Endothelial cell of umbilical vein (primary cell): ENCODE measurements around the gene BTG1. TPM values are rescaled to one million over a fixed set of nuclear protein-coding genes. Genes with fewer than 3 reads are reported as not detected.

Experiments
- BruUV-seq: library from RNA; stranded (reverse); fragments of 400-500 nt; replicated peaks from 2 replicates; lab custom pipeline; 2021; lab: Mats Ljungman, UMichigan
- CTCF ChIA-PET: fragments of 300-600, 350-600 bp; sonication (Branson Sonifier 250); formaldehyde crosslinking; loops from one replicate; lab custom pipeline; 2021; ENCODE audit warnings: antibody characterized with exemption, inconsistent platforms; lab: Charles Lee
- POLR2A ChIA-PET: fragments of 300-600, 350-600 bp; sonication (Branson Sonifier 250); formaldehyde crosslinking; loops from one replicate; lab custom pipeline; 2021; ENCODE audit warnings: antibody characterized with exemption, inconsistent platforms; lab: Charles Lee
- DNase-seq: peaks from one replicate; pipeline ENCODE4 v3.0.0-alpha.2; 2011; ENCODE audit warnings: low read depth, low spot score
- FAIRE-seq: peaks from 2 replicates; lab custom pipeline; 2011; peaks lifted over from hg19 to GRCh38; lab: Jason Lieb, UNC
- H2AFZ ChIP-seq: 2 replicates; pipeline ENCODE4 v1.6.0; 2012; ENCODE audit warnings: low read depth, low read length, control low read depth, inconsistent platforms
- H3K27ac ChIP-seq: 2 replicates; pipeline ENCODE4 v1.5.1; 2011; ENCODE audit warnings: low read depth, mild to moderate bottlenecking, control low read depth, low read length, moderate library complexity; ENCODE audit not compliant: insufficient read depth
- H3K27me3 ChIP-seq, 2 experiments: 2 replicates each; pipeline versions ENCODE4 v1.6.0 to v1.6.1; 2011; ENCODE audit warnings: low read length in 2 of 2, mixed read lengths in 1 of 2; ENCODE audit not compliant: control insufficient read depth in 2 of 2, insufficient read depth in 2 of 2
- H3K36me3 ChIP-seq, 2 experiments: 2 replicates in 1 of 2; 3 replicates in 1 of 2; pipeline ENCODE4 v1.5.1; 2011; ENCODE audit warnings: low read length in 2 of 2, mild to moderate bottlenecking in 1 of 2, moderate library complexity in 1 of 2; ENCODE audit not compliant: control insufficient read depth in 2 of 2, insufficient read depth in 2 of 2; ENCODE audit errors: extremely low read depth in 1 of 2
- H3K4me1 ChIP-seq: 3 replicates; pipeline ENCODE4 v1.5.1; 2011; ENCODE audit warnings: mild to moderate bottlenecking, low read length; ENCODE audit not compliant: control insufficient read depth, insufficient read depth; ENCODE audit errors: extremely low read depth
- H3K4me2 ChIP-seq: 2 replicates; pipeline ENCODE4 v1.6.1; 2011; ENCODE audit warnings: low read length, control low read depth, mixed read lengths; ENCODE audit not compliant: insufficient read depth
- H3K4me3 ChIP-seq, 3 experiments: fragments of 200-600 bp in 1 of 3; sonication (generic), shearing (Covaris generic) in 1 of 3; replicated peaks in 1 of 3; 2 replicates each; pipeline ENCODE4 v1.5.1; 2011 to 2016; ENCODE audit warnings: control low read depth in 3 of 3, low read length in 3 of 3, mild to moderate bottlenecking in 2 of 3, inconsistent platforms in 1 of 3, low read depth in 1 of 3, moderate library complexity in 1 of 3; ENCODE audit not compliant: insufficient read depth in 1 of 3
- H3K79me2 ChIP-seq: 2 replicates; pipeline ENCODE4 v1.6.0; 2012; ENCODE audit warnings: low read length, inconsistent platforms; ENCODE audit not compliant: control insufficient read depth, insufficient read depth
- H3K9ac ChIP-seq: replicated peaks from 2 replicates; pipeline ENCODE3; 2011; ENCODE audit warnings: low read length, control low read depth; ENCODE audit not compliant: insufficient read depth; ENCODE audit errors: extremely low read depth
- H3K9me1 ChIP-seq: replicated peaks from 3 replicates; pipeline ENCODE4 v1.6.0; 2011; ENCODE audit warnings: mild to moderate bottlenecking, low read length; ENCODE audit not compliant: control insufficient read depth, insufficient read depth; ENCODE audit errors: extremely low read depth
- H3K9me3 ChIP-seq: replicated peaks from 2 replicates; pipeline ENCODE4 v1.5.1; 2012; ENCODE audit warnings: low read length, inconsistent platforms; ENCODE audit not compliant: control insufficient read depth, insufficient read depth
- H4K20me1 ChIP-seq: replicated peaks from 2 replicates; pipeline ENCODE3; 2011; ENCODE audit warnings: mild to moderate bottlenecking, low read length; ENCODE audit not compliant: control insufficient read depth, insufficient read depth; ENCODE audit errors: extremely low read depth
- CTCF ChIP-seq, 2 donors: IDR thresholded peaks; 1 replicate in 1 of 2; 2 replicates in 1 of 2; pipeline ENCODE4 v1.5.1; 2011; ENCODE audit warnings: low read length in 2 of 2, mild to moderate bottlenecking in 2 of 2, moderate library complexity in 2 of 2, control low read depth in 1 of 2, inconsistent platforms in 1 of 2, low read depth in 1 of 2; ENCODE audit not compliant: insufficient read depth in 1 of 2; ENCODE audit errors: extremely low read depth in 1 of 2
- EZH2 ChIP-seq: IDR thresholded peaks from 2 replicates; pipeline ENCODE4 v1.6.1; 2012; ENCODE audit warnings: borderline replicate concordance, low read depth, mild to moderate bottlenecking, moderate library complexity, low read length, inconsistent platforms; ENCODE audit not compliant: severe bottlenecking
- FOS ChIP-seq: IDR thresholded peaks from 2 replicates; pipeline ENCODE4 v1.6.1; 2011; ENCODE audit warnings: mild to moderate bottlenecking, low read length, moderate library complexity, borderline replicate concordance; ENCODE audit not compliant: insufficient read depth
- JUN ChIP-seq: IDR thresholded peaks from 2 replicates; pipeline ENCODE4 v1.6.1; 2011; ENCODE audit warnings: borderline replicate concordance, low read depth; ENCODE audit not compliant: insufficient read length, insufficient read depth
- MYC ChIP-seq: IDR thresholded peaks from one replicate; pipeline ENCODE4 v1.6.1; 2011; ENCODE audit warnings: mild to moderate bottlenecking, low read depth, low read length
- POLR2A ChIP-seq: IDR thresholded peaks from 2 replicates; pipeline ENCODE4 v1.6.1; 2012; ENCODE audit warnings: low read depth, mild to moderate bottlenecking, control low read depth, low read length
- POLR2AphosphoS5 ChIP-seq: IDR thresholded peaks from 2 replicates; pipeline ENCODE4 v1.6.1; 2012; ENCODE audit warnings: low read depth, mild to moderate bottlenecking, control low read depth, low read length, moderate library complexity; ENCODE audit not compliant: insufficient read depth
- dilution Hi-C: fragments of 300-500 bp; cut with MboI; formaldehyde crosslinking; loops from one replicate; pipeline ENCODE4 v1.15.0; 2019; ENCODE audit warnings: low sequenced_read_pairs; ENCODE audit not compliant: extremely low pct_ligation_motif_present
- intact Hi-C: fragments of 100-400 bp; cut with micrococcal nuclease; formaldehyde crosslinking; loops from one replicate; pipeline ENCODE4 v1.10.0; 2022
- polyA plus RNA-seq, 4 experiments: library from polyadenylated mRNA; depleted of rRNA in 3 of 4; stranded (reverse) in 3 of 4; unstranded in 1 of 4; fragments of >200 nt; gene quantifications; 2 replicates each; pipeline versions ENCODE4 v1.2.1 to v1.2.3, GENCODE V29; 2011 to 2012; ENCODE audit warnings: missing spikeins in 1 of 4
- total RNA-seq: library from RNA; stranded (reverse); gene quantifications from 2 replicates; pipeline ENCODE4 v1.2.3, GENCODE V29; 2021

BTG1 gene
- total and polyA plus RNA-seq, 2 donors (not counting 3 experiments of a cell fraction or from before 2014, with no cell fraction given): 42.8 to 104 TPM

GRCh38 chr12:92151916-92152315 is 6.3 kb upstream of the BTG1 start:
- no peaks in the 10 kb centered on the region for H3K27me3 ChIP-seq
- CTCF ChIA-PET: interaction anchor here (1.2 to 1.3 kb wide), 2 partner anchors 13 to 418 kb away, joined by 3 read pairs; no protein-coding TSS in a partner anchor
- no peaks in the 10 kb centered on the region for H3K9me3 ChIP-seq
- no peaks in the 10 kb centered on the region for H3K79me2 ChIP-seq
- H3K4me2 ChIP-seq: no peak overlapping the region
- FAIRE-seq: no peak
- dilution Hi-C loops (no loop called here), intact Hi-C loops (no loop called here)
- H3K4me1 ChIP-seq: no peaks in the 10 kb centered on the region
- no TSS peak for BruUV-seq
- H3K36me3 ChIP-seq: no peaks in the 10 kb centered on the region
- H4K20me1 ChIP-seq: no peaks in the 10 kb centered on the region
- DNase-seq: peak; percentile 52
- POLR2A ChIA-PET: no interaction called here
- no peak overlapping the region for H3K27ac ChIP-seq
- no peak overlapping the region for H2AFZ ChIP-seq
- H3K4me3 ChIP-seq: no peak overlapping the region
- no peak overlapping the region for H3K9ac ChIP-seq
- H3K9me1 ChIP-seq: no peaks in the 10 kb centered on the region
- TF ChIP-seq POLR2AphosphoS5 (no peak), FOS (no peak), CTCF (IDR thresholded peaks at IDR 0.05; ENCODE audit: extremely low read depth in 1 of 2, insufficient read depth in 1 of 2, low read depth in 1 of 2, low read length in 2 of 2) (no peak), EZH2 (no peak), POLR2A (no peak), JUN (no peak), MYC (no peak)
